DOHH2 (cell line): Measurements from ENCODE around the gene FOXC2.

Experiments
- EZH2phosphoT487 ChIP-seq: fragments of 200-600 bp; sonication (generic); IDR thresholded peaks from 2 replicates; pipeline ENCODE4 v1.6.1; 2017; ENCODE audit warnings: borderline replicate concordance, mild to moderate bottlenecking, antibody characterized with exemption, low read length, moderate library complexity, mixed read lengths
- TF ChIP-seq, protein P1 (sequence below): fragments of 200-600 bp; sonication (generic); IDR thresholded peaks from one replicate; pipeline ENCODE4 v1.5.1; 2014; ENCODE audit warnings: antibody characterized with exemption, mild to moderate bottlenecking, low read depth, low read length; ENCODE audit not compliant: poor library complexity, severe bottlenecking

- TF ChIP-seq, protein P1, sequence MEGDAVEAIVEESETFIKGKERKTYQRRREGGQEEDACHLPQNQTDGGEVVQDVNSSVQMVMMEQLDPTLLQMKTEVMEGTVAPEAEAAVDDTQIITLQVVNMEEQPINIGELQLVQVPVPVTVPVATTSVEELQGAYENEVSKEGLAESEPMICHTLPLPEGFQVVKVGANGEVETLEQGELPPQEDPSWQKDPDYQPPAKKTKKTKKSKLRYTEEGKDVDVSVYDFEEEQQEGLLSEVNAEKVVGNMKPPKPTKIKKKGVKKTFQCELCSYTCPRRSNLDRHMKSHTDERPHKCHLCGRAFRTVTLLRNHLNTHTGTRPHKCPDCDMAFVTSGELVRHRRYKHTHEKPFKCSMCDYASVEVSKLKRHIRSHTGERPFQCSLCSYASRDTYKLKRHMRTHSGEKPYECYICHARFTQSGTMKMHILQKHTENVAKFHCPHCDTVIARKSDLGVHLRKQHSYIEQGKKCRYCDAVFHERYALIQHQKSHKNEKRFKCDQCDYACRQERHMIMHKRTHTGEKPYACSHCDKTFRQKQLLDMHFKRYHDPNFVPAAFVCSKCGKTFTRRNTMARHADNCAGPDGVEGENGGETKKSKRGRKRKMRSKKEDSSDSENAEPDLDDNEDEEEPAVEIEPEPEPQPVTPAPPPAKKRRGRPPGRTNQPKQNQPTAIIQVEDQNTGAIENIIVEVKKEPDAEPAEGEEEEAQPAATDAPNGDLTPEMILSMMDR = no peak
- no peak for TF ChIP-seq EZH2phosphoT487
Observed at GRCh38 chr16:86601356-86601755, 34.7 kb downstream of the FOXC2 start.
